NT2/D1 (cell line): ENCODE measurements around the gene TBCB.

Experiments
- SUZ12 ChIP-seq: IDR thresholded peaks from 2 replicates; pipeline ENCODE4 v1.6.1; 2011; ENCODE audit not compliant: insufficient read length, insufficient read depth; ENCODE audit errors: extremely low read depth
- YY1 ChIP-seq: IDR thresholded peaks from 2 replicates; pipeline ENCODE4 v1.6.1; 2011; ENCODE audit not compliant: insufficient read length, insufficient read depth
- ZNF274 ChIP-seq: IDR thresholded peaks from 2 replicates; pipeline ENCODE4 v1.6.1; 2011; ENCODE audit warnings: mild to moderate bottlenecking, low read depth, low read length

GRCh38 chr19:36084231-36085009 lies 30.8 kb upstream of the TBCB start:
- TF ChIP-seq ZNF274: no peak
- no peak for TF ChIP-seq YY1
- TF ChIP-seq SUZ12: no peak
